SK-N-SH (cell line): ENCODE data around the gene SCUBE3.

Experiments
- CHD2 ChIP-seq: fragments of 150-350 bp; IDR thresholded peaks from 2 replicates; pipeline ENCODE4 v1.6.1; 2018; ENCODE audit warnings: low read length; ENCODE audit not compliant: partially characterized antibody
- CTCF ChIP-seq: fragments of 200-600 bp; sonication (generic); IDR thresholded peaks from 2 replicates; pipeline ENCODE4 v1.6.1; 2017; ENCODE audit warnings: antibody characterized with exemption, mild to moderate bottlenecking, moderate library complexity
- ELF1 ChIP-seq: IDR thresholded peaks from 2 replicates; pipeline ENCODE4 v1.4.0; 2012
- EP300 ChIP-seq, 2 experiments: IDR thresholded peaks; 2 replicates each; pipeline versions ENCODE4 v1.4.0 to v1.6.1; 2012; ENCODE audit warnings: borderline replicate concordance in 1 of 2, low read depth in 1 of 2, low read length in 1 of 2
- EZH2phosphoT487 ChIP-seq: fragments of 200-600 bp; sonication (generic); IDR thresholded peaks from 2 replicates; pipeline ENCODE4 v1.6.1; 2017; ENCODE audit warnings: low read depth, mixed run types, mild to moderate bottlenecking, antibody characterized with exemption, moderate library complexity, borderline replicate concordance
- FOXJ3 ChIP-seq: sonication (generic); formaldehyde crosslinking; IDR thresholded peaks from 2 replicates; pipeline ENCODE4 v1.5.1; 2020; ENCODE audit warnings: mild to moderate bottlenecking, missing genetic modification reagents
- GATA2 ChIP-seq: sonication (generic); formaldehyde crosslinking; IDR thresholded peaks from 2 replicates; pipeline ENCODE4 v1.5.0; 2020; ENCODE audit warnings: mild to moderate bottlenecking, missing genetic modification reagents
- MAX ChIP-seq: IDR thresholded peaks from 2 replicates; pipeline ENCODE4 v1.4.0; 2012; ENCODE audit warnings: low read depth
- NRF1 ChIP-seq: IDR thresholded peaks from 2 replicates; pipeline ENCODE4 v1.6.1; 2012; ENCODE audit warnings: low read depth, mild to moderate bottlenecking, low read length
- POLR2AphosphoS5 ChIP-seq: IDR thresholded peaks from 2 replicates; pipeline ENCODE4 v1.6.1; 2012; ENCODE audit warnings: low read depth, low read length
- TAF1 ChIP-seq: IDR thresholded peaks from 2 replicates; pipeline ENCODE4 v1.6.1; 2012; ENCODE audit warnings: low read depth, mild to moderate bottlenecking, low read length, moderate library complexity, borderline replicate concordance
- TCF12 ChIP-seq: IDR thresholded peaks from 2 replicates; pipeline ENCODE4 v1.4.0; 2012
- USF1 ChIP-seq: IDR thresholded peaks from 2 replicates; pipeline ENCODE4 v1.4.0; 2012; ENCODE audit warnings: low read depth, borderline replicate concordance
- YY1 ChIP-seq: IDR thresholded peaks from 2 replicates; pipeline ENCODE4 v1.4.0; 2012; ENCODE audit warnings: low read depth, mild to moderate bottlenecking

- no peak for TF ChIP-seq CTCF
- no peak for TF ChIP-seq FOXJ3 (CRISPR knock-in tag)
- TF ChIP-seq CHD2 = no peak
- no peak for TF ChIP-seq POLR2AphosphoS5
- TF ChIP-seq GATA2 = no peak
- TF ChIP-seq USF1 = no peak
- no peak for TF ChIP-seq ELF1
- no peak for TF ChIP-seq MAX
- TF ChIP-seq NRF1 = no peak
- no peak for TF ChIP-seq EZH2phosphoT487
- TF ChIP-seq TCF12 = no peak
- TF ChIP-seq TAF1 = no peak
- TF ChIP-seq EP300 (IDR thresholded peaks at IDR 0.05; ENCODE audit: borderline replicate concordance in 1 of 2, low read depth in 1 of 2, low read length in 1 of 2) = no peak
- TF ChIP-seq YY1 = no peak
These were observed 74.1 kb downstream of the SCUBE3 start for GRCh38 chr6:35287671-35288396.
